CD4-positive, alpha-beta T cell treated with Interleukin-1 beta for 1 hour (primary cell): ENCODE data around the gene SPDYA.
A peak's percentile ranks its signal among the peaks of the same experiment; 100 is the strongest.

ENCODE experiments used
- DNase-seq, 2 donors: peaks; one replicate each; pipeline ENCODE4 v3.0.0-alpha.2; 2020 to 2022

Gene SPDYA

DNA sequence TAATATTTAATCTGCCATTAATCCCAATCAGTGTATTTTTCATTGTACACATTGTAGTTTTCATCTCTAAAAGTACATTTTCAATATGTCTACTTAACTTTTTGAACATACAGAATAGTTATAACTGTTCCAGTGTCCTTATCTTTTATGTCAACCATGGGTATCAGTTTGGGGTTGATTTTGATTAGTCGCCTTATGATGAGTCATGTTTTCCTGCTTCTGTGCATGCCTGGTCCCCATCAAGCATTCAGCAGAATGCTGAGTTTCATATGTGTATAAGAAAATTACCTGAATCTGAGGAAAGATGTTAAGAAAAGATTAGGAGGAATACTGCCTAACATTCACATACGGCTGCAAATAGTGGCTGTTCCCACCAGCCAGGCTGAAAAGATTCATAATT, 17.7 kb downstream of the SPDYA start:
- DNase-seq, result no peak

DNA sequence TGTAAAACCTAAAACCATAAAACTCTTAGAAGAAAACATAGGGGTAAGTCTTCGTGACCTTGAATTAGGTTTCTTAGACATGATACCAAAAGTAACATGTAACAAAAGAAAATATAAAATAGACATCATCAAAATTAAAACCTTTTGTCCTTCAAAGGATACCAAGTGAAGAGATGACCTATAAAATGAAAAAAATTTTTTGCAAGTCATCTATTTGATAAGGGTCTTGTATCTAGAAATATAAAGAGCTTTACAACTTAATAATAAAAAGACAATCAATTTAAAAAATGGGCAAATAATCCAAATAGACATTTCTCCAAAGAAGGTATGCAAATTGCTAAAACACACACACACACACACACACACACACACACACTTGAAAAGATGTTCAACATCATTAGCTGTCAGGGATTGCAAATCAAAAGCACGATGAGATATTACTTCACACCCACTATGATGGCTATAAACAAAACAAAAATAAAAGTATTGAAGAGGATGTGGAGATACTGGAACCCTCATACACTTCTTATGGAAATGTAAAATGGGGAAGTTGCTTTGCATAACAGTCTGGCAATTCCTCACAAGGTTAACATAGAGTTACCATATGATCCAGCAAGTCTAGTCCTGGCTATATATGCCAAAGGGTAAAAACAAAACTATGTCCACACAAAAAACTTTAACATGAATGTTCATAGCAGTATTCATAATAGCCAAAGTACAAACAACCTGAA, 23.3 kb downstream of the SPDYA start:
- no peak for DNase-seq

DNA sequence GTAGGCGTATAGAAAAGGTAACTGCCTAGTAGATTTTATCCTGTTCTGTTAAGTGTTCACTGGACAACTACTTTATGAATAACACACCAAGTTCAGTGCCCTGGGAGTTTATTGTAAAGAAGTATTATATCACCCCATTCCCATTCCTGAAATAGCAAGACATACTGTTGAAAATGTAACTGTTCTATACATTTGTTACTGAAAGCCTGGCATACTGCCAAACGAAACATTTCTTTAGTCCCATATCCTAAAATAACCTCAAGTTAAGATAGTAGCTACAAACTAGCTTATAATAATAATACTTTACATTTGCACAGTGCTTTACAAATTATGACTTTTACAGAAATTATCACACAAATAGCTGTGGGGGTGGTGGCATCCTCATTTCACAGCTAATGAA, 25.1 kb downstream of the SPDYA start:
- DNase-seq, result no peak

DNA sequence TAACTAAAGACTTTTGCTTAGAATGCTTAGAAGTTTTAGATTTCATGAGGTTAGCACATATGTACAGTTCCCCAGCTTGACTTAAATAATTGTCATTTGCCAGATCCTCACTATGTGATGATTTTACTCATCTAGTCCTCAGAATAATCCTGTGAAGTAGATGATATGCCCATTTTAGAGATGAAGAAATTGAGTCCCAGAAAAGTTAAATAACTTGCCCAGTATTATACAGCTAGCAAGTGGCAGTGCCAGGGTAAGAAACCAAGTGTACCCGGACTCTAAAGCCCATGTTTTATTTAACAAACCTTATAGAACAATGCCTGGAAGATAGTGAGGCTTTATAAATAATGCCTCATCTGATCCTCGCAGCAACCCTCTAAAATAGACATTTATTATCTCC, 28.3 kb downstream of the SPDYA start:
- no peak for DNase-seq

DNA sequence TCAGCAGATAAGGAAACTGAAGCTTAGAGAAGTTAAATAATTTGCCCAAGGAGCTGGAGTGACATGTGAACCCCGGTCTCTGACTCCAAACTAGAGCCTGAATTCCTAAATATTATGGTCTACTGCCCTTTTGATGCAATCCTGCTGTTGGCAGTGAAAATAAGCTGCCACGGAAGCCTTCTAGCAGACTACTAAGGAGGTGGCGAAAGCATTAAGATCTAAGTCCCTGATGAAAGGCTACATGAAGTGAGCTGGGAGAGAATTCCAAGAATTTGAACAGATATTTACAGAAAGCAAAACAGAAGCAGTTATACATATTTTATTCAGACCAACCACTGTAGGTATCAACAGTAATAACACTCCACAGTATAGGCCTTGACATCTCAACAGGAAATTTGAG, 31.4 kb downstream of the SPDYA start:
- DNase-seq, result no peak

DNA sequence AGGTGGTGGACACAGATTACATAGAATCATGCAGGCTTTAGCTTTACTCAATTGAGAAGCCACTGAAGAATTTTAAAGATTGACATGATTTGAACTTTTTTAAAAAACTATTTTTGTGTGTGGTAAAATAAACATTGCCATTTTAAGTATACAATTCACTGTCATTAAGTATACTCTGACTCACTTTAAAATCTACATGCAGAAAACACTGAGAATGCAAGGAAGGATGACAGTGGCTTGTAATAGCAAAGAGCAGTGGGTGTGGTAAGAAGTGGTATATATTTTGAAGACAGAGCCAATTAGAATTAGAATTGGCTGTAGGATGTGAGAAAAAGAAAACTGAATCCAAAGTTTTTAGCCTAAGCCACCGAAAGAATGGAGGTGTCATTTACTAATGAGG, 44.6 kb downstream of the SPDYA start:
- DNase-seq, result no peak

DNA sequence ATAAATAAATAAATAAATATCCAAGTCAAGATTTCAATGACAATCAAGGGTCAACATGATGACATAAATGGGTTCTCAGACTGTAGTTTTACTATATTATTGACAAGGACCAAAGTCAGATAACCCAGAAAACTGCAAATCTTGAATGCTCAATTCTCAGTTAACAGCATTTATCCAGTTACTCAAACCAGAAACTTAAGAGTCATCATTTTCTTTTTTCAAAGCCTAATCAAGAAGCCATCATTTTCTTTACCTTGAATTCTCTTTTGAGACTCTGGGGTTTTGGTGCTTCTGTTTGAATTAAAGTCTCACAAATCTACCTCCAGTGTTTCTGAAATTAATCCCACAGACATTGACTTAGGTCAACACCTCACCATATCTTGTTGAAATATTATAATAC, 45.3 kb downstream of the SPDYA start:
- no peak for DNase-seq

DNA sequence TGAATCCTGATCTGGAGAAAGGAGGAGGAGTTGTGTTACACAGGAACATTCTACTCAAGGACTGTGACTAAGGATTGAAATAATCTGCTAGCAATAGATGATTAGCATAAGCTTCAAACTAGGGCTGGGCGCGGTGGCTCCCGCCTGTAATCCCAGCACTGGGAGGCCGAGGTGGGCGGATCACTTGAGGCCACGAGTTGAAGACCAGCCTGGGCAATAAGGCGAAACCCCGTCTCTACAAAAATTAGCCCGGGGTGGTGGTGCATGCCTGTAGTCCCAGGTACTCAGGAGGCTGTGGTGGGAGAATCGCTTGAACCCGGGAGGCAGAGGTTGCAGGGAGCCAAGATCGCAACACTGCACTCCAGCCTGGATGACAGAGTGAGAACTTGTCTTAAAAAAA, 58.0 kb downstream of the SPDYA start:
- no peak for DNase-seq

DNA sequence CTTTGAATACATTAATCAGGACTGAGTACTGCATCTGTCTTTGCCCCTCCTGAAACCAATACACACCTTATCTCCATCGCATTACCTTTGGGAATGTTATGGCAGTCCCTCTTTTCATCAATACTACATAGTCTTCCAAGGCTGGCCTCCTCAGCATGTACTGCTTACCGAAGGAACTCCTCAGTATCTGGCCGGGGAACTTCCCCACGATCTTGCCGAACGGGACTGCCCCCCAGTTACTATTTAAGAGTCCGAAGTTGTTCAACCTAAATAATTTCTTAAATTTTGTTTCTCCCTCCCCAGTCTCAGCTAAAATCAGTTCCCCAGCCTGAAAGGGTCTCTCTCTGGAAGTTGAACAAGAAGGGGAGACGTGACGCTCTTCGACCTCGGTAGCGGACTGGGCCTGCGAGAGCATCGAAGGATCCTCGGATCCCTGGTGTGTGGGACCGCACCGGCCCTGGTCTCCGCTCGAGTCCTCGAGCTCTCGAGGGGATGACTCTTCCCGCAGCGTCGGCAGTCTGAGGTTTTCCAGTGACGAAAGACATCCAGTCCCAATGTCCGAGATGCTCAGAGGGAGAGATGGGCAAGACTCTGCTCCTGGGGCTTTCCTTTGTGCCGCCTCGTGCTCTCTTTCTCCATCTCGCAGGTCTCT, 59.0 kb downstream of the SPDYA start:
- peak in 1 of 2 donors; percentile 28 for DNase-seq

DNA sequence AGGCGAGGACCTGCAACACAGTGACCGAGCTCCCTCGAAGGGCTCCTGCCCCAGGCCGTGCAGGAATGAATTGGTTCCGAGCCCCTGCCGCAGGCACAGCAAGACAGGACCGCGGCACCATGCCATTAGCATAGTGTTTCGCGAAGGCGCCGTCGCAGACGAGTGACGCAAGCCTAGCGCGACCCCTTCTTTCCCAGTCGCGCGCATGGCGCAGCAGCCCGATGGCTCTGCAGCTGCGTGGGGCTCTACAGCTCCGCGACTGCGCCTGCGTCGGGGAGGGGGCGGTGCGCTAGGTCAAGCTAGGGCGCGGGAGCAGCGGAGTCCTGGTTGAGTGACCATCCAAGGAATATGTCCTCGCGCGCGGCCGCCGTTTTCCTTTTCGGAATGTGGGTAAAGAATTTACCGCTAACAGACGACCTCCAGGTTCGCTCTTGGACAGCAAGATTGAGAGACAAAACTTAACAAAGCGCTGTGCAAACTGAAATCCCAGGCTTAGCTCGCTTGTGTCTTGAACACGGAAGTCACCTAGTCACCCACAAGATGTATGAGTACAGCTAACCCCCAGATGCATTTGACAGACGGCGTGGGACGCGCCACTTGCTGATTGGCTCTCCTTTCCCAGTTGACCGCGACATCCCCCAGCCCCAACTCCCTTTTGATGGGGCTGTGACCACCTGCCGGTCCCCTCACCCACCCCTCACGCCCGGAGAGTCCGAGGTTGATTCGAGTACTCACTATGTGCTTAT, 59.7 kb downstream of the SPDYA start, which contains the start of gene TRMT61B:
Gene TRMT61B, minus strand, starts transcription at position 164 of the 746 bp plus-strand sequence. Its CDS starts 32 bp downstream, at position 132.
- DNase-seq, result peak; percentile 95 to 96

DNA sequence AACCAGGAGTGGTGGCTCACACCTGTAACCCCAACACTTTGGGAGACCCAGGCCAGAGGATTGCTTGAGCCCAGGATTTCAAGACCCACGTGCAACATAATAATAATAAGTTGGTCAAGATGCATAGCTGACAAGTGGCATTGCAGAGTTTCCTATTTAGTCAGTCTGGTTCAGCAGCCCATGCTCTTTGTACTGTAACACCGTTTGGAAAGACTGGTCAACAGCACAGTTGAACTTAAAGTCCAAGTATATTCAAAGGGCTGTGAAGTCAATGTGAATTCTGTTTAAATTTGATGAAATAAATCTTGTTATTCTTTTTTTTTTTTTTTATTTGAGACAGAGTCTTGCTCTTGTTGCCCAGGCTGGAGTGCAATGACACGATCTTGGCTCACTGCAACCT, 61.0 kb downstream of the SPDYA start:
- no peak for DNase-seq

DNA sequence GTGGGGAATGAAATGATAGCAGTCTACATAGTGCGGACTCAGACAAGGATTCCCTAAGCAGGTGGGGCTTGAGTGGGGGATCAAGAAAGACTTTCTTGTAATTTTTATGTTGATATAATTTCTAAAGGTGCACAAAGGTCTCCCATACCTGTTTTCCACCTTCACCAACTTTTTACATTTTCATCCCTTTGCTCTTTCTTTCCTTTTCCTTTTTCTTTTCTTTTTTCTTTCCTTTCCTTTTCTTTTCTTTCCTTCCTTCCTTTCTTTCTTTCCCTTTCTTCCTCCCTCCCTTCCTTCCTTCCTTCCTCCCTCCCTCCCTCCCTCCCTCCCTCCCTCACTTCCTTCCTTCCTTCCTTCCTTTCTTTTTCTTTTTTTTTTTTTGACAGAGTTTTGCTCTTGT, 69.6 kb downstream of the SPDYA start:
- DNase-seq, result no peak

DNA sequence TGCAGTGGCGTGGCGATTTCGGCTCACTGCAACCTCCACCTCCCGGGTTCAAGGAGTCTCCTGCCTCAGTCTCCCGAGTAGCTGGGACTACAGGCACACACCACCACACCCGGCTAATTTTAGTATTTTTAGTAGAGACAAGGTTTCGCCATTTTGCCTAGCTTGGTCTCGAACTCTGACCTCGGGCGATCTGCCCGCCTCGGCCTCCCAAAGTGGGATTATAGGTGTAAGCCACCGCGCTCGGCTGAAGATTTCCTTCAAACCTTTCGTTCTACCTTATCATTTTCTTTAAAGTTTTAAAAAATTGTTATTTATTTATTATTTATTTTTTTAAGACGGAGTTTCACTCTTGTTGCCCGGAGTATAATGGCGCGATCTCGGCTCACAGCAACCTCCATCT, 82.9 kb downstream of the SPDYA start:
- DNase-seq, result no peak

DNA sequence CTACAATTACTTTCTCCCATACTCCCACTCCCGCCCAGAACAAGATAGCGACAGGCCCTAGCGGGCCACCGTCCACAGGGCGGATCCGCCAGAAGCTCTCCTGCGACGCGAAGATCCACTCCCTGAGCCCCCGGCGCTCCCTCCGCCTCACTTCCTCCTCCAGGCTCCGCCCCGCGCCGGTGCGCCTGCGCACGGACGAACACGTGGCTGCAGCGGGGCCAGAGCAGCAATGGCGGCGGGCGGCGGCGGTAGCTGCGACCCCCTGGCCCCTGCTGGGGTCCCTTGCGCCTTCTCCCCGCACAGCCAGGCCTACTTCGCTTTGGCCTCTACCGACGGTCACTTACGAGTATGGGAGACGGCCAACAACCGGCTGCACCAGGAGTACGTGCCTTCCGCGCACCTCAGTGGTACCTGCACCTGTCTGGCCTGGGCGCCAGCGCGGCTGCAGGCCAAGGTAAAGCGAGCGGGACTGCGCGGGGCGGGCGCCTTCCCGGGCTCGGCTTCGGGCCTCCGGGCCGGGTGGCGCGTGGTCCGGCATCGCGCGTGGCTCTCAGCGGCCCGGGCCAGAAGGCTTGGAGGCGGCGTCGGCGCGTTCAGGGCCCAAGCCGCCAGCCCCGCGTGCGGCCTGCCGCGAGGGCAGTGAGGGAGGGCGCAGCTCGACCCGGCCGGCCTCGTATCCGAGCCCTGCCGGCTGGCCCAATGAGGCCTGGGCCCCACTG, 84.0 kb downstream of the SPDYA start, which contains the start of gene WDR43:
Gene WDR43, plus strand, starts transcription at position 198 of the 719 bp plus-strand sequence. Its CDS starts 32 bp downstream, at position 230.
- peak; percentile 98 to 99 for DNase-seq

DNA sequence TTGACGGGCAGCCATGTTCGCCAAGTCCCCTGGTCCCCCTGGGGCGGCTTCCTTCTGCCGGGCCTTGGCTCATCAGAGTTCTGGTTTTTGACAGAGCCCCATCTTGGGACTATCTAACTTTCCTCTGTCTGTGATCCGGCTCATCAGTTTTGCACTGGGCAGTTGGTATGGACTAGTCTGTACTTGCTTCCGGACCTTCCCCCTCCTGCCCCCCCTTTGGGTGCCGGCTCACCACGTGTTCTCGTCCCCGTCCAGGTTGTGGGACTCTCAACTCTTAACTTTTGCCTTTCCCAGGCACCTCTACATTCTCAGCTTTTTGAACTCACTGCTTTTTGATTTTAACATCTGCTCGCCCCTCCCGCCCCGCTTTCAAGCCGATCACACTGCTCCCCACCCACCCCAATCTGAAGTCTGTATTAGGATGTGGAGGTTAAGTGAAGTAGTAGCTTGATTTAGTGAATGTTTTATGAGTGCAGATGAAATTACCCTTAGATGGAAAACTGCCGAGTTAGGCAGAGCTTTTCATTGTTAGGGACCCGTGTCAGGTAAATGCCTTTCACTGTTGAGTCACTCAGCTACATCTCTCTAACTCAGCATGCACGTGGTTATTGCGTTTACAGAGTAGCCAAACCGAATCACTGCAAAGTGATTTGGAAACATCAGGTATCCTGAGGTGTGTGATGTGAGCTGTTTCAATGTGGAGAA, 84.7 kb downstream of the SPDYA start:
- peak; percentile 21 to 35 for DNase-seq

DNA sequence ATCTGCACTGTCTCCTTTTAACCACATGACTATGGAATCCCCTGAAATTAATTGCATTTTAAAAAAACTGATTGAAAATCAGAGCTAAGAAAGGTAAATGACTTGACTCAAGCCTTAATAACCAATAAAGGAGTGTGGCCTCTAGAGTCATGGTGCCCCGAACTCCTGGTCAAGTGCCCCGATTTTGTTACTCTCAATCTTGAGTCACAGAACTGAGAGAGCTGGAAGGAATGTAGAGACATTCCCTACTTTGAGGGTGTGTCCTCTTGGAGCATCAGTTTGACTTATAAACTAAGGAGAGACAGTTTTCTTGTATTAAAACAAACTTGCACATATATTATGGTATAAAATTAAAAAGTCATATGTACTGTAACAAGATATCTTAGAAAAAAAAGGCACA, 86.3 kb downstream of the SPDYA start:
- no peak for DNase-seq

DNA sequence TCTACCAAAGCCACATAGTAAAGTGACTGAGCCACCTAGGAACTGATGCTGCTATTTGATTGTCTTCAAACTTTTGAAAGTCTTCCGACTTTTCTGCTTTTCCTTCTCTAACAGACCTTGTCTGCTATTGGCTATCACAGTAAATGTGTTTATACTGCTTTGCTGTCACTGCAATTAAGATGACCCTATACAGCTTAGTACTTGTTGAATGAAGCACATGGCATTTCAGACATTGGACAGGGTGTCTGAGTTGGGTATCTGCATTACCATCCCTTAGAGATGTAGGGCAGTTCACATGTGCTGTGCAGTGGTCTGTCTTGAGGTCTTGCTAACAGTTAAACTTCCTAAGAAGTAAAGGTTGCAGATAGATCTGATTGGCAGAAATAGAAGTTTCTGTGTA, 87.4 kb downstream of the SPDYA start:
- no peak for DNase-seq
